Measurements from ENCODE around the gene CDYL2. TPM values are rescaled to one million over a fixed set of nuclear protein-coding genes. Genes with fewer than 3 reads are reported as not detected.
"Not testable (repeated sequence)": the region's sequence is repeated elsewhere in the genome, so short reads cannot be mapped to it uniquely, and the experiment has no call there.

Gene CDYL2
- total and polyA plus RNA-seq, 2 experiments from 2014 or later = 2.1 to 5.2 TPM

DNA sequence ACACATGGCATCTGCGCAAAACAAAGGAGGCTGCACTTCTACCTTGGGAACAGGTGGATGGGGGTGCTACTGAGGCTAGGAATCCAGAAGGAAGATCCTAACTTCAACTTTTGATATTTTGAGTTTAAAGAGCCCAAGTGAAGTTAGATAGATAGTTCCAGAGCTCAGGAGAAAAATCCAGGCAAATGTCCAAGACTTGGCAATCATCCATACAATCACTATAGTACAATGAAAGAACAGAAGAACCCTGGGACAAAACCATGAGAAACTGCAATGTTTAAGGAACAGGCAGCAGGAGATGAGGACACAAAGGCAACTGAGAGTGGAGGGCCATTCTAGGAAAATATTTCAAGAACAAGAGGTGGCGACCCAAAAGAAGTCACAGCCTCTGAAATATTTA is 12.4 kb downstream of the CDYL2 start:
- Histone ChIP-seq H3K9me2 (ENCODE audit: insufficient read depth) (no peaks in the 10 kb centered on the region), H3K9me3 (ENCODE audit: low read depth) (no peaks in the 10 kb centered on the region), H4K20me1 (ENCODE audit: insufficient read depth) (no peaks in the 10 kb centered on the region), H3K27ac (no peak overlapping the region), H2AFZ (no peak overlapping the region), H3K9ac (no peak overlapping the region), H3F3A (ENCODE audit: insufficient read depth) (no peaks in the 10 kb centered on the region), H3K4me3 (no peak overlapping the region), H3K4me2 (ENCODE audit: unreplicated experiment) (no peak overlapping the region), H3K36me3 (ENCODE audit: low read depth) (no peaks in the 10 kb centered on the region), H3K4me1 (ENCODE audit: insufficient read depth) (no peaks in the 10 kb centered on the region), H3K27me3 (replicated peaks; ENCODE audit: insufficient read depth) (no peaks in the 10 kb centered on the region), H3K79me2 (ENCODE audit: insufficient read depth) (peaks cover 73% of the 10 kb centered on the region)
- WGBS, 2 experiments (ENCODE audit: low coverage in 1 of 2, low lambda C conversion rate in 2 of 2, missing lambda C conversion rate in 2 of 2) = 91 to 100% methylated on average over 2 of the region's 2 CpGs
- no peak for TF ChIP-seq EZH2phosphoT487 (IDR thresholded peaks at IDR 0.05; ENCODE audit: insufficient read depth, low read depth)
- TF ChIP-seq EZH2 (IDR thresholded peaks at IDR 0.05; ENCODE audit: insufficient read depth, poor library complexity, severe bottlenecking) = no peak
- in situ Hi-C loops (cut with MboI) = no loop called here
- no peak for DNase-seq

DNA sequence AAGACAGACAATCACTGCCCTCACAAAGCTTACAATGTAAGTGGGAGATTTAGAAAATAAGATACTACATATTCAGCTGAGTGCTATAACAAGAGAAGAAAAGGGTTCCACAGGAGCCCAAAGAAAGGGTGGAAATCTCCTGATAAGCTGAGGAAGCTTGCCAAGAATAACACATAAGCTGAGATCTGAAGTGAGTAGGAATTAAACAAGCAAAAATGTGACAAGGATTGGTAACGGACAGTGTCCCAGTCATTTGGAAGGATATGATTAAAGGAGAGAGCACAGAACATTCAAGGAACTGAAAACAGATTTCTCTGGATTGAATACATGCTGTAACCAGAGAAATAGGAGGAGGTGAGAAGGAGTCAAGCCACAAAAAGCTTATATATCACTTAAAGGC is 13.0 kb downstream of the CDYL2 start:
- Histone ChIP-seq H2AFZ (no peak overlapping the region), H3K4me1 (ENCODE audit: insufficient read depth) (no peaks in the 10 kb centered on the region), H3K27me3 (replicated peaks; ENCODE audit: insufficient read depth) (no peaks in the 10 kb centered on the region), H3K79me2 (ENCODE audit: insufficient read depth) (peaks cover 72% of the 10 kb centered on the region), H3K9me3 (ENCODE audit: low read depth) (no peaks in the 10 kb centered on the region), H3K4me2 (ENCODE audit: unreplicated experiment) (no peak overlapping the region), H3K9me2 (ENCODE audit: insufficient read depth) (no peaks in the 10 kb centered on the region), H3K9ac (no peak overlapping the region), H3K27ac (no peak overlapping the region), H3F3A (ENCODE audit: insufficient read depth) (no peaks in the 10 kb centered on the region), H3K36me3 (ENCODE audit: low read depth) (no peaks in the 10 kb centered on the region), H3K4me3 (no peak overlapping the region), H4K20me1 (ENCODE audit: insufficient read depth) (no peaks in the 10 kb centered on the region)
- in situ Hi-C loops (cut with MboI) = no loop called here
- TF ChIP-seq EZH2 (IDR thresholded peaks at IDR 0.05; ENCODE audit: insufficient read depth, poor library complexity, severe bottlenecking) (no peak), EZH2phosphoT487 (IDR thresholded peaks at IDR 0.05; ENCODE audit: insufficient read depth, low read depth) (no peak)
- 70 to 73% methylated on average over 1 of the region's 1 CpG for WGBS, 2 experiments (ENCODE audit: low coverage in 1 of 2, low lambda C conversion rate in 2 of 2, missing lambda C conversion rate in 2 of 2)
- DNase-seq = no peak

DNA sequence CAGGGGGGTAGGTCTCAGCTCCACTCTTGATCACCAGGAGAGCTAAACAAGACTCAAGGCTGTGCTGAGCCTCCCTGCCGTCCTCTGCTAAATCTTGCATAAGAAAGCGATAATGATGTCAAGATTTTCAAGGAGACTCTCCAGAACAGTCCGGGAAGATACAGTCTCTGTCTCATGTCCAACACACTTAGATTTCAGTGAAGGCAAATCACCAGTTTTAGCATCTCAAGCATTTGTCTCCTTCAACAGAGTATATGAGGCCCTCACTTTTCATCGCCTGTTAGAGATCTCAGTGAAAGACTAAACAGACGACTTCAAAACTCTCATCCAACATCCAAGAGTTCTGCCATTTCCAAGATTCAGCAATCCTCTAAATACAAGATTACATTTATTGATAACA is 13.6 kb downstream of the CDYL2 start:
- Histone ChIP-seq H3K4me3 (no peak overlapping the region), H3K27ac (no peak overlapping the region), H3K27me3 (replicated peaks; ENCODE audit: insufficient read depth) (no peaks in the 10 kb centered on the region), H3K36me3 (ENCODE audit: low read depth) (no peaks in the 10 kb centered on the region), H3K4me1 (ENCODE audit: insufficient read depth) (no peaks in the 10 kb centered on the region), H4K20me1 (ENCODE audit: insufficient read depth) (no peaks in the 10 kb centered on the region), H3K4me2 (ENCODE audit: unreplicated experiment) (no peak overlapping the region), H3K79me2 (ENCODE audit: insufficient read depth) (peaks cover 72% of the 10 kb centered on the region), H3F3A (ENCODE audit: insufficient read depth) (no peaks in the 10 kb centered on the region), H3K9me3 (ENCODE audit: low read depth) (no peaks in the 10 kb centered on the region), H3K9me2 (ENCODE audit: insufficient read depth) (no peaks in the 10 kb centered on the region), H2AFZ (no peak overlapping the region), H3K9ac (no peak overlapping the region)
- 54 to 58% methylated on average over 5 of the region's 5 CpGs for WGBS, 2 experiments (ENCODE audit: low coverage in 1 of 2, low lambda C conversion rate in 2 of 2, missing lambda C conversion rate in 2 of 2)
- in situ Hi-C loops (cut with MboI) = no loop called here
- DNase-seq = no peak
- TF ChIP-seq EZH2phosphoT487 (IDR thresholded peaks at IDR 0.05; ENCODE audit: insufficient read depth, low read depth) (no peak), EZH2 (IDR thresholded peaks at IDR 0.05; ENCODE audit: insufficient read depth, poor library complexity, severe bottlenecking) (no peak)

DNA sequence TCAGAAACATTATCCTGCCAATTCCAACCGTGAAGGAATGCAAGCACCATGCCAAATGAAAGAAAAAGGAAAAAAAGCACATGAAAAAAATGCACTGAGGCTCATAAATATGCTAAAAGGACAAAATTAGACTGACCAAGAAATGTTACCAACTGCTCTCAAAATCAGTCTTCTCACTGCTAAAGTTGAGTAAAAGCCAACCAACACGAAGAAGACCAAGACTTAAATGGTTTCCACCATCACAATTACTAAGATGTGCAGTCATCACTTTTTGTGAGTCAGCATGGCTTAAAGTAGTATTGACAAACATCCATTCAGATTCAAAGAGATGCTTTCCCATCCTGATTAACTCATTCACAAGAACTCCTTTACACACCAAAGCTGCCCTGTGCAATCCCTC is 16.4 kb downstream of the CDYL2 start:
- 10 to 15% methylated on average over 2 of the region's 2 CpGs for WGBS, 2 experiments (ENCODE audit: low coverage in 1 of 2, low lambda C conversion rate in 2 of 2, missing lambda C conversion rate in 2 of 2)
- in situ Hi-C loops (cut with MboI) = no loop called here
- Histone ChIP-seq H3K27ac (no peak overlapping the region), H3K79me2 (ENCODE audit: insufficient read depth) (peaks cover 79% of the 10 kb centered on the region), H3K9ac (no peak overlapping the region), H4K20me1 (ENCODE audit: insufficient read depth) (no peaks in the 10 kb centered on the region), H3K9me2 (ENCODE audit: insufficient read depth) (no peaks in the 10 kb centered on the region), H3K4me3 (no peak overlapping the region), H3K27me3 (replicated peaks; ENCODE audit: insufficient read depth) (no peaks in the 10 kb centered on the region), H3K4me2 (ENCODE audit: unreplicated experiment) (no peak overlapping the region), H3K9me3 (ENCODE audit: low read depth) (no peaks in the 10 kb centered on the region), H3K4me1 (ENCODE audit: insufficient read depth) (no peaks in the 10 kb centered on the region), H2AFZ (no peak overlapping the region), H3K36me3 (ENCODE audit: low read depth) (no peaks in the 10 kb centered on the region), H3F3A (ENCODE audit: insufficient read depth) (no peaks in the 10 kb centered on the region)
- TF ChIP-seq EZH2 (IDR thresholded peaks at IDR 0.05; ENCODE audit: insufficient read depth, poor library complexity, severe bottlenecking) = no peak
- TF ChIP-seq EZH2phosphoT487 (IDR thresholded peaks at IDR 0.05; ENCODE audit: insufficient read depth, low read depth) = no peak
- DNase-seq = peak; percentile 54

DNA sequence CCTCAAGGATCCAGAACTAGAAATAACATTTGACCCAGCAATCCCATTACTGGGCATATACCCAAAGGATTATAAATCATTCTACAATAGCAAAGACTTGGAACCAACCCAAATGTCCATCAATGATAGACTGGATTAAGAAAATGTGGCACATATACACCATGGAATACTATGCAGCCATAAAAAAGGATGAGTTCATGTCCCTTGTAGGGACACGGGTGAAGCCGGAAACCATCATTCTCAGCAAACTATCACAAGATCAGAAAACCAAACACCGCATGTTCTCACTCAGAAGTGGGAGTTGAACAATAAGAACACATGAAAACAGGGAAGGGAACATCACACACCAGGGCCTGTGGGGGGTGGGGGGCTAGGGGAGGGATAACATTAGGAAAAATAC is 17.8 kb downstream of the CDYL2 start:
- H3K36me3 ChIP-seq (ENCODE audit: low read depth); H2AFZ ChIP-seq; H3K9me3 ChIP-seq (ENCODE audit: low read depth); in situ Hi-C loops (cut with MboI); DNase-seq; H3K4me1 ChIP-seq (ENCODE audit: insufficient read depth); H3K27me3 ChIP-seq (replicated peaks; ENCODE audit: insufficient read depth); H3K4me2 ChIP-seq (ENCODE audit: unreplicated experiment); H3F3A ChIP-seq (ENCODE audit: insufficient read depth); H3K4me3 ChIP-seq; H3K9me2 ChIP-seq (ENCODE audit: insufficient read depth); H4K20me1 ChIP-seq (ENCODE audit: insufficient read depth); H3K9ac ChIP-seq; H3K27ac ChIP-seq: not testable (repeated sequence)
- peaks cover 79% of the 10 kb centered on the region for H3K79me2 ChIP-seq (ENCODE audit: insufficient read depth)
- 83 to 94% methylated on average over 3 of the region's 3 CpGs for WGBS, 2 experiments (ENCODE audit: low coverage in 1 of 2, low lambda C conversion rate in 2 of 2, missing lambda C conversion rate in 2 of 2)
